GM21381 (cell line): ENCODE results near the gene RMND5A.
"Not testable (repeated sequence)": the region's sequence is repeated elsewhere in the genome, so short reads cannot be mapped to it uniquely, and the experiment has no call there.

Experiments
- ATAC-seq: cut with Tn5 transposase; IDR thresholded peaks from one replicate; pipeline ENCODE4 v1.9.1; 2021; ENCODE audit warnings: mild to moderate bottlenecking, moderate library complexity; ENCODE audit not compliant: unreplicated experiment

The RMND5A gene

GRCh38 chr2:86708126-86708525 lies 12.0 kb upstream of the RMND5A start:
- not testable (repeated sequence) for ATAC-seq

- not testable (repeated sequence) for ATAC-seq
Observed at GRCh38 chr2:86714579-86715173, 5.4 kb upstream of the RMND5A start.

GRCh38 chr2:86719263-86719636 lies 841 bp upstream of the RMND5A start:
- not testable (repeated sequence) for ATAC-seq

GRCh38 chr2:86720540-86721320 lies 639 bp downstream of the RMND5A start:
- ATAC-seq, result peak; percentile 31

GRCh38 chr2:86725706-86726105 lies 5.6 kb downstream of the RMND5A start:
- not testable (repeated sequence) for ATAC-seq

- ATAC-seq, result not testable (repeated sequence)
Observed at GRCh38 chr2:86732040-86732525, 12.0 kb downstream of the RMND5A start.

- not testable (repeated sequence) for ATAC-seq
Observed at GRCh38 chr2:86732837-86733236, 12.7 kb downstream of the RMND5A start.

- not testable (repeated sequence) for ATAC-seq
Observed at GRCh38 chr2:86733528-86733927, 13.4 kb downstream of the RMND5A start.

- ATAC-seq, result not testable (repeated sequence)
Observed at GRCh38 chr2:86734896-86735295, 14.8 kb downstream of the RMND5A start.

GRCh38 chr2:86739485-86739884 lies 19.4 kb downstream of the RMND5A start:
- ATAC-seq, result not testable (repeated sequence)

- ATAC-seq, result not testable (repeated sequence)
Observed at GRCh38 chr2:86739889-86740288, 19.8 kb downstream of the RMND5A start.

GRCh38 chr2:86741889-86742498 lies 21.9 kb downstream of the RMND5A start:
- not testable (repeated sequence) for ATAC-seq

- ATAC-seq, result no peak
Observed at GRCh38 chr2:86744152-86744551, 24.1 kb downstream of the RMND5A start.

GRCh38 chr2:86746939-86747338 lies 26.8 kb downstream of the RMND5A start:
- ATAC-seq, result no peak

GRCh38 chr2:86747711-86748639 lies 27.9 kb downstream of the RMND5A start:
- ATAC-seq, result no peak

GRCh38 chr2:86750240-86750839 lies 30.2 kb downstream of the RMND5A start:
- no peak for ATAC-seq

- no peak for ATAC-seq
Observed at GRCh38 chr2:86751778-86752177, 31.7 kb downstream of the RMND5A start.

- ATAC-seq, result no peak
Observed at GRCh38 chr2:86752934-86753333, 32.8 kb downstream of the RMND5A start.

GRCh38 chr2:86753606-86754005 lies 33.5 kb downstream of the RMND5A start:
- ATAC-seq, result no peak

GRCh38 chr2:86758405-86758804 lies 38.3 kb downstream of the RMND5A start:
- no peak for ATAC-seq
